ENCODE results near the gene RPS6KA3.

DNA sequence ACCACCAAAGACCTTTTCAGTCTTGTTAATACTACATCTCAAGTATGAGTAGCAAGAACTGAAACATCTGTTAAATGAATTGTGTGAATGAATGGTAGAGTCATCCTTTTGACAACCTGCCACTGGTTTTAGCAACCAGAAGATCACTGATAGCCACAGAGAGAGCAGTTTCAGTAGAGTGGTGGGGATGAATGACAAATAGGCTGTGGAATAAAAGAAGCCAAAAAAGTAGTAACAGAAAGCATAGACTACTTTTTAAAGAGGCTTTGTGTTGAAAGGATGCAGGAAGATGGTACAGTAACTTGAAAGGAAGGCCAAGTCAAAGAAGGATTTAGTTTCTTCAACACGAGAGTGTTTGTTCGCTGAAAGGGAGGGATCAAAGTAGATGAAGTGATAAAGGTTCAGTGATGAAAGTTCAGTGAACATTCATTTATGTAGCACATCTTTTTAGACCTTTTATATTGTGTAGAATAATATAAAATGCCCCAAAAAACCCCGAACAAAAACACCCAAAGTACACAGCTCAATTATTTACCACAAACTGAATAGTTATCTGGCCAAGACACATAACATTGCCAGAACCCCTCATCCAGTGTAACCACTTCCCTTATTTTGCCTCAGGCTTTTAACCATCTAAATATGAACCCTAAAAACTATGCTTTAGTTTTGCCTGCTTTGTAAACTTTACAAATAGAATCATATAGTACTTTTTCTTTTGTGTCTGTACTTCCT is 84.9 kb downstream of the RPS6KA3 start:
- TF ChIP-seq POLR2A (IDR thresholded peaks at IDR 0.05; ENCODE audit: low read depth, low read length) (no peak), TAF1 (IDR thresholded peaks at IDR 0.05; ENCODE audit: borderline replicate concordance, low read depth, low read length) (no peak)
